Measurements from ENCODE around the gene ANLN.

- no peak for TF ChIP-seq CTCF (IDR thresholded peaks at IDR 0.05; ENCODE audit: borderline replicate concordance, extremely low read depth, low read length, poor library complexity, severe bottlenecking)
- no peak for TF ChIP-seq EZH2 (IDR thresholded peaks at IDR 0.05; ENCODE audit: borderline replicate concordance, low read depth, low read length, severe bottlenecking)
These were observed at the start of gene ANLN for GRCh38 chr7:36389371-36390198.

Data from DND-41 (cell line).